ENCODE data around the gene CMBL. TPM values are rescaled to one million over a fixed set of nuclear protein-coding genes. Genes with fewer than 3 reads are reported as not detected.
"Not testable (repeated sequence)": the region's sequence is repeated elsewhere in the genome, so short reads cannot be mapped to it uniquely, and the experiment has no call there.

The CMBL gene
- total and polyA plus RNA-seq, 10 donors = 1.3 to 11.2 (median 4.1) TPM

GRCh38 chr5:10249948-10250805 lies 57.5 kb downstream of the CMBL start, which contains the start of gene CCT5:
Gene CCT5 (plus strand): TSS chr5:10250280. CDS start chr5:10250341, 61 bp downstream.
- Histone ChIP-seq H3K27me3 (replicated peaks in 1 of 7) (no peaks in the 10 kb centered on the region), H3K4me3 (peak within 1 kb of the TSS; percentile 82 to 99 (median 97)), H3K36me3 (peaks cover 0 to 33% (median 4%) of the 10 kb centered on the region in 6 donors), H3K4me1 (peaks cover 12 to 62% (median 45%) of the 10 kb centered on the region in 6 donors), H3K9me3 (no peaks in the 10 kb centered on the region), H3K27ac (peak within 1 kb of the TSS; percentile 90 to 96 (median 96))
- peak; percentile 96 for DNase-seq
- 0 to 1% (median 0%) methylated on average over 59 to 67 of the region's 67 CpGs for WGBS, 5 donors
- intact Hi-C loops (cut with DNase I; ENCODE audit: low total_unique reads) = no loop called here
- TF ChIP-seq POLR2A (IDR thresholded peaks at IDR 0.05) = peak in 1 of 3 donors; percentile 26
- peak in 1 of 11 experiments; percentile 11 for TF ChIP-seq CTCF (IDR thresholded peaks at IDR 0.05 in 8 of 11, conservative IDR thresholded peaks at IDR 0.05 in 3 of 11)
- TF ChIP-seq POLR2AphosphoS5 (IDR thresholded peaks at IDR 0.05) = peak; percentile 86 to 91 (median 87)

- WGBS, 5 donors = 55 to 64% (median 61%) methylated on average over 29 of the region's 29 CpGs
- Histone ChIP-seq H3K36me3 (peaks cover 0 to 18% (median 0%) of the 10 kb centered on the region in 6 donors), H3K9me3 (no peaks in the 10 kb centered on the region), H3K4me3 (peak overlapping the region; percentile 64 to 99 (median 97)), H3K4me1 (peaks cover 12 to 47% (median 42%) of the 10 kb centered on the region in 6 donors), H3K27ac (peak overlapping the region; percentile 90 to 96 (median 96)), H3K27me3 (replicated peaks in 1 of 7) (no peaks in the 10 kb centered on the region)
- DNase-seq = peak; percentile 83
- TF ChIP-seq POLR2AphosphoS5 (IDR thresholded peaks at IDR 0.05) (no peak), CTCF (IDR thresholded peaks at IDR 0.05 in 8 of 11, conservative IDR thresholded peaks at IDR 0.05 in 3 of 11) (no peak), POLR2A (IDR thresholded peaks at IDR 0.05) (no peak)
- intact Hi-C loops (cut with DNase I; ENCODE audit: low total_unique reads) = no loop called here
Observed at GRCh38 chr5:10248378-10249260, 59.1 kb downstream of the CMBL start.

- H3K4me3 ChIP-seq; H3K27ac ChIP-seq; DNase-seq; H3K9me3 ChIP-seq; H3K36me3 ChIP-seq; intact Hi-C loops (cut with DNase I; ENCODE audit: low total_unique reads); H3K27me3 ChIP-seq (replicated peaks in 1 of 7): not testable (repeated sequence)
- WGBS, 5 donors = 85 to 95% (median 91%) methylated on average over 4 of the region's 4 CpGs
- H3K4me1 ChIP-seq = peaks cover 11 to 33% (median 29%) of the 10 kb centered on the region in 6 donors
Observed at GRCh38 chr5:10247217-10247616, 60.5 kb downstream of the CMBL start.

GRCh38 chr5:10246761-10247160 lies 60.9 kb downstream of the CMBL start:
- no peak for DNase-seq

More at GRCh38 chr5:10246761-10247160, 60.9 kb downstream of the CMBL start:
- intact Hi-C loops (cut with DNase I; ENCODE audit: low total_unique reads) = no loop called here
- H3K4me1 ChIP-seq = peaks cover 7 to 29% (median 25%) of the 10 kb centered on the region in 6 donors
- 95 to 96% (median 96%) methylated on average over 3 of the region's 3 CpGs for WGBS, 5 donors
- H3K9me3 ChIP-seq = no peaks in the 10 kb centered on the region
- H3K4me3 ChIP-seq = no peak overlapping the region
- no peak overlapping the region for H3K27ac ChIP-seq
- TF ChIP-seq CTCF (IDR thresholded peaks at IDR 0.05 in 8 of 11, conservative IDR thresholded peaks at IDR 0.05 in 3 of 11) (no peak), POLR2A (IDR thresholded peaks at IDR 0.05) (no peak), POLR2AphosphoS5 (IDR thresholded peaks at IDR 0.05) (no peak)
- H3K36me3 ChIP-seq = no peaks in the 10 kb centered on the region
- H3K27me3 ChIP-seq (replicated peaks in 1 of 7) = no peaks in the 10 kb centered on the region

Data from spleen (tissue), 11 donors.